GM18870 (cell line): Measurements from ENCODE around the gene USP6NL.

ENCODE experiments used
- ATAC-seq: cut with Tn5 transposase; IDR thresholded peaks from one replicate; pipeline ENCODE4 v1.9.1; 2021; ENCODE audit warnings: moderate library complexity; ENCODE audit not compliant: unreplicated experiment

Gene USP6NL

DNA sequence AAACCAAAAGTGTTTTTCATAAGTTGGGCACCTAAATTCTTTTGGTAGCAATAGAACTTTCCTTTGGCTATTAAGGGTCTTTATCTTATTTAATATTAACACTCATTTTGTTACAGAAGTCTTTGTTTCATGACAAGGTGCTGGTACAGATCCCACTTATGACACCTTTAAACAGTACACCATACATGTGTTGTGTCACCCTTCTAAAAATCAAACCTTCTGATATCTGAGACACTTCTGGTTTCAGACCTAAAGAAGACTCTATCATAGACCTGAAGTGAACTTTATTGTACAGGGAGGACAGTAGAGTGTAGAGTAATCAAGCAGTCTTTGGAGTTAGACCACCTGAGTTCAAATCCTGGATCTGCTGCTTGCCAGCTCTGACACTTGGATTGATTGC lies 5.8 kb upstream of the USP6NL start:
- no peak for ATAC-seq

DNA sequence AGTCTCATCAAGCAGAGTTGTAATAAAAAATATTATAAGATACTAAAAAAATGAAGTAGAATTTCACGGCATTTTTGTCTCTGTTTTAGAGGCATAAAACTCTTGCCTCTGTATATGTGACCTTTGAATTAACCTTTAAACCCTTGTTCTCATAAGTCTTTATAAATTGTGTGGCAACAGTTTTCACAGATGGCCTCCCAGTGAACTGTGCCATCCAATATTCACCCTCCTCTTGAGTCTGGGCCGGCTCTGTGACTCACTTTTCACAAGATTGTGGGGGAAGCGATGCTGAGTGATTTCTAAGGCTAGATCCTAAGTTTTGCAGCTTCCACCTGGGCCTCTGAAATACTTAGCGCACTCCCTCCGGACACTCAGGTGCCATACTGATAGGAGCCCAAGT lies 4.6 kb upstream of the USP6NL start:
- ATAC-seq, result no peak

DNA sequence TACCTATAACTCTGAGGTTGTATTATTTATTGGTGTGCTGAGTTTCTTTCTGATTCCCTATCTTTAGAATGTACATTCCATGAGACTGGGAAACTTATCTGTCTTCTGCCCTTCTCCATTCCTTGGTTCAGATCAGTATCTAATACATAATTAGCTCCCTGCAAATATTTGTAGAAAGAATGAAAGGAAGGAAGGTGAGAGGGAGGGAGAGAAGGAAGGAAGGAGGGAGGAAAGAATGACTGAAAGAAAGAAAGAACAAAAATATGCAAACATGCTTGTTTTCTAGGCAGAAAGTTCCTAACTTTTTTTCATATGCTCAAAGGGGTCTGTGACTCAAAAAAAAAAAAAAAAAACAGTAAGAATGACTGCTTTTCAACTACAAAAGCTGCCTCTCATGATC lies 3.9 kb upstream of the USP6NL start:
- no peak for ATAC-seq

DNA sequence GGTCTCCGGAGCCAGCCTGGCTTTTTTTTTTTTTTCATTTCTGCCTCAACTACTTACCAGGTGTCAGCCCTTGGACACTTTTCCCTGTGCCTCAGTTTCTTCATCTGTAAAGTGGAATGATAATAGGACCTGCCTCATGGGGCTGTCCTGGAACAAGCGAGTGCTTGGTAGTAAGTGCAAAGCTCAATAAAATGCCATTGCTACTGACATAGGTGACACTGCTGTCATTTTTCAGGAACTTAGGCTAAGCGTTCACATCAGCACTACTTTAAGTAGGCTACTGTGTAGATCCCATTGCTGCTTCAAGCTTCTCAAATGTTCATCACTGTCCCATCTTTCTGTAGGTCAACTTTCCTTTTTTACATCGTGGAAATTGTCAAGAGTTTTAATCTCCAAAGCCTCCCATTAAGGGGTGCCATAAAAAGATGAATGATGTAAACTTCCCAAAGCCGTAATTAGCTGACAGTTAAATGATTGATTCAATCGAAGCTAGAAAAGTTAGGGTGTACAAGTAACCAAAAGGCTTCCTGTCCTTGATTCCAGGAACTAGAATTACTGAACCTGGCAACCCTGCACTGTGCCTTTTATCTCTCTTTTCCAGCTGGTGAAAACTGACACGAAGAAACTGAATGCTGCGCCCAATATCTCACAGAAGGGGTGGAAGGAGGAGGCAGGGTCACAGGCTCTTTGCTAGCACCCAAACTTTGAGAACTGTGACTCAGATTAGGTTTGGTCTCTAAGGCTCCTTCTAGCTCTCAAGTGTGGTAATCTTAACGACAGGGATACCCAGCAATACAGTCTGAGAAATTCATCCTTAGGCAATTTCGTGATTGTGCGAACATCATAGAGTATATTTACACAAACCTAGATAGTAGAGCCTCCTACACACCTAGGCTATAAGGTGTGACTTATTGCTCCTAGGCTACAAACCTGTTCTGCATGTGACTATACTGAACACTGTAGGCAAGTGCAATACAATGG lies 861 bp upstream of the USP6NL start:
- ATAC-seq, result no peak

DNA sequence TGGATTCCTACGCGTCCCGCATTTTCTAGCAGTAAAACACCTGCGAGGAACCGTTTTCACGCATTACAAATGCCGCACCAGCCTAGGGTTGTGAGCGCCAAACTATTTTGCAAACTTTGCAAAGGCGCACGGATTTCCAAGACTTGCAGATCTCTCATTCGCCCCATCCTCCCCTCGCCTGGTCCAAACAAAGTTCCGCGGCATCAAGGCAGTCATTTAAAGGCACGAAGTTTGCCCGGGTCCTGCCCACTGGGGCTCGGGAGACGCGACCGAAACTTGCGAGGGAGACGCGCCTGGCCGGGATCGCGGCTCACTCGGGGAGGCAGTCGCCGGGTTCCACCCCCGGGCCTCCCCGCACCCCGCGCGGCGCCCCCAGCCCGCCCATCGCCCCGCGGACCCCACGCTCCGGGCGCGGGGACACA lies 613 bp downstream of the USP6NL start:
- no peak for ATAC-seq

DNA sequence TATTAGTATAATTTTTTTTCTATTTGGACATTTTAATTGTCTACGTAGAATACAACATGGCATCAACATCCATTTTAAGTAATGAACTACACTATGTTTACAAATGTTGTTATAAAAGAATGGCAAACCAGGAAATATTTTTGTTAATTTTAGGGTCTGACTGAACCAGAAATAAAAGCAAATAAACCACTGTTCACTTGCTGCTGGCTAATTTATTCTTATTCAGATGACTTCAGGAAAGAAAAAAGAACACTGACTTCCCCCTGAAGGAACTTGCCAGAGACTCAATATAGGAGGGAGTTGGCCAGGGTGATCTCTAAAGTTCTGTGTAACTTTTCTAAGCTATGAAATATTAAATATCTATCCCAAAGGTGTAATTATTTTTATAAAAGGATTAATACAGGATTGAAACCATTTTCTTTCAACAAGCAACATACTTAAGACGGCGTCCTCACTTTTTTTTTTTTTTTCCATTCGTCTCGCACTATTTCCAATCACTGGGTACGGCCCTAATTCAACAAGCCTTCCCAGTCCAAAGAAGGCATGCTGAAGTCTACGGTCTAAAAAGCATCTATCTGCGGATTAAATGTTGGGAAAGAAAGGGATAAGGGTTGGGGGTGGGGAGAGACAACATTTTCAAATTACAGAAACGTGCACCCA lies 1.2 kb downstream of the USP6NL start:
- ATAC-seq, result no peak

DNA sequence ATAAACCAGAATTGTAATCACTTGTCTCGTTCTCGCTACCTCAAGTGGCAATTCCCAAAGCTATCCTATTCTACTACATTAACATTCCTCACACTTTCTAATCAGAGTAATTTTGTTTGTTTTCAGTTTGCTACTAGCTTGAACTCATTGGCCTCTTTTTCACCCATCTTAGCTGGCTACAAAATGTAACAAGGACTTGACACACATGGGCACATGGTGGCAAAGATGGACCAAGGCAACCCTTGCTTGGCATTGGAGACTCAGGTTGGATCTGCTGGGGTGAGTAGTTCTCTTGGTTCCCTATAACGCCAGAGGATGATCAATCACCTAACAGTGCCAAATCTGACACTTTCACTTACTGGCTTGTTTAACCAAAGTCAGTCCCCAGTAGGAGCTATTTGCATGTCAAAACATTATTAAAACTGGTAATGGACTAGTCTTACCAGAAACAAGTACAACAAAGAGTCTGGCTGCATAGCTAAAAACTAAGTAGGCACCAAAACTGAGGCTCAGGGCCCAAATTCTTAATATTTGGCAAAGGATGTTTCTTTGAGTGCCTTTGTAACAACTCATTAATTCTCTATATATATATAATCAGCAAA lies 1.9 kb downstream of the USP6NL start:
- ATAC-seq, result no peak

DNA sequence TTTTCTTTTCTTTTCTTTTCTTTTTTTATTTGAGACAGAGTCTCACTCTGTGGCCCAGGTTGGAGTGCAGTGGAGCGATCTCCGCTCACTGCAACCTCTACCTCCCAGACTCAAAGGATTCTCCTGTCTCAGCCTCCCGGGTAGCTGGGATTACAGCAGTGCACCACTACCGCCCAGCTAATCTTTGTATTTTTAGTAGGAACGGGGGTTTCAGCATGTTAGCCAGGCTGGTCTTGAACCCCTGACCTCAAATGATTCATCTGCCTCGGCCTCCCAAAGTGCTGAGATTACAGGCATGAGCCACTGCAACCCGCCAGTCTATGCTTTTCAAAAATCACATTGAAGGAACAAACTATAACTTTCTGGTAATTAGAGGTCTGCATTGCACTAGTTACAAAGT lies 2.4 kb downstream of the USP6NL start:
- no peak for ATAC-seq

DNA sequence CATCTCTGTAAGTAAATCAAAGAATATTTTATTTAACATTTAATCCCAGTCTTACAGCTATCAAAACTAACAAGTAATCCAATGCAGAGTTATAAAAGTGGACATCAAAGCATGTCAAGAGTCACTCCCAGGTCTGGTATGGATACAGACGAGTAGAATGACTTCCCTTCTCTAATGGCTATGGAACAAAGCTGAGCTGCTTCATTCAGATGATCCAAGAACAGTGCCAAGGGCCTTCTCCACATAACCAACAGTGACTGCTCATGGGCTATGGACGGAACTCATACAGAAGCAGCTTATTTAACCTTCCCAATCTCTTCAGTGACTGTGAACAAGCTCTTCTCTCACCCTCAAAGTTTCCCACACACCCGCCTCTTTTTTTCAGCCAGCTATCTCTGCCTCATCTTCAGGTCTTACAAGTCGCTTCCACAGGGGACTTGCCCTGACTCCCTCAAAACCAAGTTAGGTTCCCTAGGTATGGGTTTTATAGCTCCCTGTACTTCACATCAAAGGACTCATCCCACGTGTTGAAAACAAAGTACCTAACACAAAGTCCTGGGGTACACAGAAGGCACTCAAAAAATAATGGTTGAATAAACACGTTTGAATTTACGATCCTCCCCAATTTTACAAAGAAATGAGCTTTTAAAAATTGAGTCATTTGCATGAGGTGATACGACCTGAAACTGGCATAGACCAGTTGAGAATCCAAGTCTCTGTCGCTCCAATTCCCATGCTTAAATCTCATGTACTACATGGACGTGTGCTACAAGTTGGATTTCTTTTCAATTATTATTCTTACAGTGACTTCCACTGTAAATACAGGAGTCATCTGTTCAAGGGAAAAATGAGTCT lies 3.1 kb downstream of the USP6NL start:
- ATAC-seq, result no peak

DNA sequence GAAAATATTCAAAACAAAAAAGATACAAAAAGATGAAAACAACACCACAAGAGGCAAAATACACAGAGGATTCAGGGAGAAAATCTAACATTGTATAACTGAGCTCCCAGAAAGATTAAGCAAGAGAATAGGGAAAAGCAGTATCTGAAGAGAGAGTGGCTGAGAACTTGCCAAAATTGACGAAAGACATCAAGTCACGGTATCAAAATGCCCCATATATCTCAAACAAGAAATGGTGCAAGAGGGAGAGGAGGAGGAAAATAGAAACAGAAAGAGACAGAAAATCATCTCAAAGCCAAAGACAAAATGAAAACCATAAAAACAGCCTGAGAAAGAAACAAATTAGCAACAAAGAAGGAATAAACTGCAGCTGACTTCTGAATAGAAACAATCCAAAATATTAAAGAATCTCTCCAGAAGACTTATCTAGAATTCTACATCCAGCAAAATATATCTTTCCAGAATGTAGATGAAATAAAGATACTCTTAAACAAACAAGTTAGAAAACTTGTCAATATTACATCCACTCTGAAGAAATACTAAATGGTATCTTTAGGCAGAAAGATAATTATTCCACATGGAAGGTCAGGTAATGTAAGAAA lies 5.5 kb downstream of the USP6NL start:
- no peak for ATAC-seq

DNA sequence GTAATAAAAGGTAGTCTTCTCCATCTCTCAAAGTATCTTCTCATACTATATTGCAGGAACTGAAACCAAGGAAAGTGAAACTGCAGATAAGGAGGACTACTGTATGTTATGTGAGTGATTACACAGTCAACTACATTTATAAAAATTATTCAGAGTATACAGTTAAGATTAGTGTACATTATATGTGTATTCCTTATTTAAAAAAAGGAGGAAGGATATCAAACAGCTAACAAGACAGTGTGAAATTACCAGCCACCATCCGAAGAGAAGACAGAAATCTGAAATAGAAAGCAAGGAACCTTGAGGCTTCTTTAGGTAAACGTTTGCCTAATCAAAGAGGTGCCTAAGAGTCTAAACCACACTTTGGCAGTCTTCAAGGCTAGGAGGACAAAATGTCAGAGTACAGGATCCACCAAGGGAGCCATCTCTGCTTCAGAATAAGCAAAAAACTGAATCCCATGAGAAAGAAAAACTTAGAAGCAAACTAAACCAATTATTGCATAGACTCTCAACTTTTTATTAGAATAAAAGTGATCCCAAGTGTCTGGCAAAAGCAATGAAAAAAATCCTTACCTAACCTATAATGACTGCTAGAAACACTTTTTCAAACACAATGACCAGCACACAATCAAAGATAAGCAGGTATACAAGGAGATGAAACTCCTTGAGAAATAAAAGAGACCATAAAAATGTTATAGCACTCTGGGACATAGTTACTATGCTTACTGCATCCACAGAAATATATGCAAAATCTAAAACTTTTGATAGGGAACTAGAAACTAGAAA lies 6.4 kb downstream of the USP6NL start:
- ATAC-seq, result no peak

DNA sequence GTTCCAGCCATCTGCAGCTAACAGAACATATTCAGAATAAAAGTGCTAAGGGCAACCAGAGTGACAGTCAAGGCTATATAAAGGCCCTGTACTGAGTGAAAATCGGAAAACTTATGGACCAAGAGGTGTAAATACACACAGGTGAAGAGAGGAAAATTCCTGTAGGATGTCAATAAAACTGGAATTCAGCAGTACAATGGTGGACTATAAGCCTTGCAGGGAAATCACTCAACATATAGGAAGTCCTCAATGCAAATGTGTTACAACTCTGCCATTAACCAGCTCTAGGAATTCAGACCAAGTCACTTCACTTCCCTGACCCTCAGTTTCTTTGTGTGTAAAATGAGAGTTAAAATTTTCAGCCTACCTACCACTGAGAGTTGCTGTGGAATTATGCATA lies 7.7 kb downstream of the USP6NL start:
- no peak for ATAC-seq

DNA sequence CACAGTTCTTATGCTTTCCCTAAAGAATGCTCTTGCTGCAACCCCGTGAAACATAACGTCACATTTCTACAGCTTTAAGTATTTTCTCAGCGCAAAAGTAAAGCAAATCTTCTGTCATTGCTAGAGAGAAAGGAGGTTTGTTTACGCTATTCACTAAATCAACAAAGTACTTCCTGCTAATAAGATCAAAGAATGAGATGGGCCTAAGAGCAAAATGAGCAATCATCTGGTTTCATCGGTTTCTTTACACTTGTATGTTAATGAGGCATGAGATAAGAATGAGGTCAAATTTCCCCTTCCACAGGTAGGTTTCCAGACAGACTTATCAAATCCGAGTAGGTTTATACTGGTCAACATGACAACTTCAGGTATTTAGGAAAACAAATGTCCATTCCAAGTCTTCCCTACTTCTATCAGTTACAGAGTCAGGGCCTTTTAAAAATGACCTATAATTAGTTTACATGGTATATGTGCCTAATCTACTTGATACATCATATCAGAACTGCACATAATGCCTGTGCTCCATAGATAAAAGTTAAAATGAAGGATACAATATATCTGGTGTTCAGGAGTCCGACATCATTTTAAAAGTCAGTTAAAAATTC lies 8.4 kb downstream of the USP6NL start:
- ATAC-seq, result no peak

DNA sequence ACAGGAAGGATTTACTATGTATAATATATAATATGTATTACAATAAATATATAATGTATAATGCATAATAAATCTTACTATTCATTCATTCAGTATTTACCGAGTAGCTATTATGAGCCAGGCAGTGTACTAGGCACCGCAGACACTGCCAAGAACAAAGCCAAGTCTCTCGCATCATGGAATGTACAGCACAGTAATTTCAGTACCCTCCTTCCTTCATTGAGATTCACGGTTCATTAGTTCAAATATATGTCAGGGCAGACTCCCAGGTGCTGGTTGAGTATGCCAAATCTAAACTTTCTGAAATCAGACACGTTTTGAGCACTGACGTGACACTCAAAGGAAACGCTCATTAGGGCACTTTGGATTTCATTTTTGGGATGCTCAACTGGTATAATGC lies 9.1 kb downstream of the USP6NL start:
- no peak for ATAC-seq

DNA sequence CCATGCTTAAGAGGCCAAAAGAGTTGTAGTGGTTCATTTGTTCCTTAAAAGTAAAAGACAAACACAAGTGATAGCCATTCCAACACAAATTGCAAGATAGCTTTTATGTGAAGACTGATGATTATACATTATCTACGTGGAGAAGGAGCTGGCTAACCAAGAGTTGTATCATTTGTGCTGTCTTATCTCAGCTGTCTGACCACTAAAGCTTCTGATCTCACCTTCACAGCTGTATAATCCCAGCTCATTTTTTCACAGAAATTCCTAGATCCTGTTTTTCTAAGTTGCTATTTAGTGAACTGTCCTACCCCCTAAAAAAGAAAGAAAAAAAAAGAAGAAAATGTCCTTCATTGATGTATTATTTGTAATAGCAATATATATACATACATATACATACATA lies 9.8 kb downstream of the USP6NL start:
- ATAC-seq, result no peak

DNA sequence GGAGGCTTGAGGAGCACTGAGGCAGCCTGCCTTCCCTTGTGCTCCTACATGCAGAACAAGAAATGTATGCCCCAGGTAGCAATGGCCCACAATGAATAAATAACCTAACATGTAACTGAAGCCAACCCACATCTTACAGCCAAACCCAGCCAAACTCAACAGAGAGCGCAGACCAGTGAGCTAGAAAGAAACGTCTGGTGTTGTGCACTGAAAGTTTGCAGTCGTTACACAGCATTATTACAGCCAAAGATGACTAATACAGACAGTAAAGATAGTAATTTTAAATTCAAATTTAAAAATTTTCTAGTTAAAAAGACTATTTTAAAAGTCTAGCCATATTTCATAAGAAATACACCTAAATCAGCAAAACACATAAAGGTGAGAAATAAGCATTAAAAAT lies 11.2 kb downstream of the USP6NL start:
- no peak for ATAC-seq

DNA sequence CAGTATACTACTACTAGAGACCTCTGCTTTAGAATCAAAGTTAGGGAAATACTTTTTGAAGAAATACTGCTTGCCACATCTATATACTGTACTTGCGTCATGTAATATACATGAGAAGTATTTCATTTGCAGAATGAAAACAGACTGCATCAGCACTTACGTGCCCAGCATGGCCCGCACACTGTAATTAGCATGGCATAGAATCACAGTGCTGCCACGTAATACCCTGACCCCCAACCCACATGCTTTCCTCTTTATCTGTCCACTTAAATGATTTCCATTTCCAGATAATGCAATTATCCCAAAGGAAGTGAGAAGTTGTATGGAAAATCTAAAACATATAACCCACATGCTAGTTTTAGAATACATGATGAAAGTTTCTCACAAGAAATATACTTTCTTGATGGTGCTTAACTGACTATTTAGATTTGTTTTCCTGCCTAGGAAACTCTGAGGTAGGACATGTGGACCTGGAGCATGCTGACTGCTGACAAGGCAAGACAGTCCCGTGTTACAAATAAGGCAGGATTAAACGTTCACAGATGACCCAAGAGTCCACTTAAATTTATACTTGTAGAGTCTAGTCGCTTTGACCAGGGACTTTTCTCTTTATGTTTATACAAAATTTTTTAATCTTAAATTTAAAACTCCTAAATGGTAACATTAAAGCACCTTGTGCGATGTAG lies 12.6 kb downstream of the USP6NL start:
- no peak for ATAC-seq

DNA sequence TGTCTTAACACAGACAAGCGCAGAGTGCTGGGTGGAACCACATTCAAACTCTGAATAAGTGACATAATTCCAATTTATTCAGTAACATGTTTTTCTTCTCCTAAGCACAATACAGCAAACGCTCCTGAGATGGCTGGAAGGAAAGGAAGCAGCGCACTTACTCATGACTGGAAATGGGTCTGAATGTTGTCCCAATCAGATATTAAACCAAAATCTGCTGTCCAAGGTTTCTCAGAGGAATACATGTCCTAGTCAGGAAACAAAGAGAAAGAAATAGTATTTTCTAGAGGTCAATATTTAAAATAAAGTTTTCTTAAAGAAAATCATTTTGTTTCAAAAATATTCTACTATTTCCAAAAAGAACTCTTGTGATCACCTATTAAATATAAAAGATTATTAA lies 14.0 kb downstream of the USP6NL start:
- no peak for ATAC-seq

DNA sequence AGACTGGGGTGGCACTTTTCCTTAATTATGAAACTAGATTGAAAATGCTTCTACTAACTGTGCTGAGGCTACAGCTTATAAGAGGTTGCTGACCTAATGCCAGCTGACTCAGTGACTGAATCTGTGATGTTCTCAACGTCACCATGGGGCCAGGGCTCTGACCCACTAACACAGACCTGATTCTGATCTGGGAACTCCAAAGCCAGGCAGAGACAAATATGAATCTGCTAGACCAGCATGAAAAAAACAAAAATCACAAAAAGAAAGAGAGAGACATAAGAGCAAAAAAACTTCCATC lies 16.1 kb downstream of the USP6NL start:
- no peak for ATAC-seq
